ENCODE measurements around the gene MPG. TPM values are rescaled to one million over a fixed set of nuclear protein-coding genes. Genes with fewer than 3 reads are reported as not detected.

Gene MPG
- total and polyA plus RNA-seq, 2 of the 8 experiments (the other 6 are each of a cell fraction or from before 2014, with no cell fraction given): 37.6 to 83.7 TPM

DNA sequence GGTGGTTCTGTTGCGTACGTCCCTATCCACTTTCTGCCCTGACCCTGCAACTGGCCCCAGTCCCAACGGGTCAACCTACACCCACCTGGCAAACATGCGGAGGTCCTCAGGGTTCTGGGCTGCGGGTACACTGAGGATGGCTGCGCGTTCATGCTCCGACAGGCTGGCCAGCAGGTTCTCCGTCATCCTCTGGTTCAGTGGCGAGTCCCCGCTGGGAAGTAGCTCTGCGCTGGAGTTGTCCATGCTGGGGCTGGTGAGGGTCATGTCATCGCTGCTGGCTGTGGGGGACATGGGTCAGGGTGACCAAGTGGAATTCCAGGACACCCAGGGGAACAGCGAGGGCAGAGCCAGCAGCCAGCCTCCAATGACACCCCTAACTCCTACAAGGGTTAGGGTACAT lies 10.6 kb downstream of the MPG start:
- H3K23ac ChIP-seq (ENCODE audit: insufficient read length): no peak overlapping the region
- H3K9me3 ChIP-seq (ENCODE audit: insufficient read depth in 2 of 2, low read depth in 1 of 2, low read length in 1 of 2): no peaks in the 10 kb centered on the region
- no peak overlapping the region for H3K56ac ChIP-seq (replicated peaks; ENCODE audit: insufficient read length, low read depth, low read length)
- ChIA-PET CTCF (ENCODE audit: partially characterized antibody) (interaction anchor here (1.3 to 25.7 kb wide), 3 partner anchors 7 to 92 kb away, joined by 3 to 856 read pairs (median 83); partner anchors contain the start of gene RHBDF1), POLR2A (ENCODE audit: partially characterized antibody) (interaction anchor here (1.7 to 12.4 kb wide), 3 partner anchors 10 to 21 kb away, joined by 6 to 153 read pairs (median 10); partner anchors contain the start of gene RHBDF1)
- H3K14ac ChIP-seq (ENCODE audit: insufficient read length): no peak overlapping the region
- no peaks in the 10 kb centered on the region for H3K27me3 ChIP-seq (replicated peaks in 1 of 4; ENCODE audit: control insufficient read depth in 3 of 4, extremely low read depth in 1 of 4, insufficient read depth in 3 of 4, low read length in 3 of 4)
- no peak overlapping the region for H3K4me2 ChIP-seq (ENCODE audit: insufficient read depth in 1 of 2, low read depth in 2 of 2, low read length in 2 of 2)
- H3K79me1 ChIP-seq (ENCODE audit: low read depth, low read length): no peaks in the 10 kb centered on the region
- H3K36me3 ChIP-seq (ENCODE audit: control insufficient read depth in 2 of 4, insufficient read depth in 4 of 4, low read length in 3 of 4): peaks cover 7 to 13% (median 11%) of the 10 kb centered on the region in 4 experiments; a peak in 7 of 8 replicates
- peaks cover 7 to 15% of the 10 kb centered on the region in 2 experiments for H4K20me1 ChIP-seq (replicated peaks in 1 of 2; ENCODE audit: control insufficient read depth in 1 of 2, insufficient read depth in 2 of 2, low read length in 2 of 2)
- H4K91ac ChIP-seq (replicated peaks; ENCODE audit: insufficient read length, low read length): no peak overlapping the region
- WGBS, 2 experiments (ENCODE audit: extremely low coverage in 1 of 2, insufficient coverage in 1 of 2, insufficient read length in 1 of 2, insufficient replicate concordance in 2 of 2, low coverage in 1 of 2, low lambda C conversion rate in 2 of 2, missing lambda C conversion rate in 1 of 2): 95% methylated on average over 10 of the region's 14 CpGs; no CpG with 5 or more reads in 1 of the 2 experiments
- no peak overlapping the region for H3K4me3 ChIP-seq (ENCODE audit: extremely low read depth in 1 of 4, insufficient read depth in 2 of 4, low read depth in 3 of 4, low read length in 4 of 4)
- H3K23me2 ChIP-seq (ENCODE audit: low read depth, low read length): no peaks in the 10 kb centered on the region
- H2BK12ac ChIP-seq (ENCODE audit: low read depth, low read length): no peak overlapping the region
- H4K8ac ChIP-seq (ENCODE audit: extremely low read depth, insufficient read depth, low read length): no peak overlapping the region
- no peak overlapping the region for H2AK5ac ChIP-seq (ENCODE audit: low read depth, low read length)
- H3K79me2 ChIP-seq (ENCODE audit: control insufficient read depth in 1 of 2, insufficient read depth in 2 of 2, low read length in 2 of 2): no peaks in the 10 kb centered on the region
- no peak overlapping the region for H3K18ac ChIP-seq (ENCODE audit: extremely low read depth, low read length)
- no peak overlapping the region for H3K27ac ChIP-seq (ENCODE audit: low read depth, low read length)
- FAIRE-seq (no peak), DNase-seq (ENCODE audit: low read depth in 1 of 2, low spot score in 2 of 2) (no peak)
- H3K4ac ChIP-seq (replicated peaks; ENCODE audit: insufficient read length, low read depth, low read length): no peak overlapping the region
- H2BK120ac ChIP-seq (replicated peaks; ENCODE audit: low read depth, low read length): no peak overlapping the region
- no peak overlapping the region for H2BK5ac ChIP-seq (ENCODE audit: low read depth, low read length)
- no peak overlapping the region for H2AFZ ChIP-seq (ENCODE audit: low read length)
- H4K5ac ChIP-seq (ENCODE audit: insufficient read length, low read depth, low read length): no peak overlapping the region
- no peak overlapping the region for H2BK15ac ChIP-seq (ENCODE audit: low read length)
- no peaks in the 10 kb centered on the region; a peak in 2 of 7 replicates for H3K4me1 ChIP-seq (replicated peaks in 1 of 4; ENCODE audit: control insufficient read depth in 3 of 4, insufficient read depth in 4 of 4, low read length in 3 of 4)
- H2BK20ac ChIP-seq (ENCODE audit: low read length): no peak overlapping the region
- H3K9ac ChIP-seq (replicated peaks in 1 of 4; ENCODE audit: extremely low read depth in 1 of 4, low read depth in 3 of 4, low read length in 3 of 4): no peak overlapping the region
- TF ChIP-seq, protein P1, sequence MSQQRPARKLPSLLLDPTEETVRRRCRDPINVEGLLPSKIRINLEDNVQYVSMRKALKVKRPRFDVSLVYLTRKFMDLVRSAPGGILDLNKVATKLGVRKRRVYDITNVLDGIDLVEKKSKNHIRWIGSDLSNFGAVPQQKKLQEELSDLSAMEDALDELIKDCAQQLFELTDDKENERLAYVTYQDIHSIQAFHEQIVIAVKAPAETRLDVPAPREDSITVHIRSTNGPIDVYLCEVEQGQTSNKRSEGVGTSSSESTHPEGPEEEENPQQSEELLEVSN (IDR thresholded peaks at IDR 0.05): no peak
- TF ChIP-seq, protein P2, sequence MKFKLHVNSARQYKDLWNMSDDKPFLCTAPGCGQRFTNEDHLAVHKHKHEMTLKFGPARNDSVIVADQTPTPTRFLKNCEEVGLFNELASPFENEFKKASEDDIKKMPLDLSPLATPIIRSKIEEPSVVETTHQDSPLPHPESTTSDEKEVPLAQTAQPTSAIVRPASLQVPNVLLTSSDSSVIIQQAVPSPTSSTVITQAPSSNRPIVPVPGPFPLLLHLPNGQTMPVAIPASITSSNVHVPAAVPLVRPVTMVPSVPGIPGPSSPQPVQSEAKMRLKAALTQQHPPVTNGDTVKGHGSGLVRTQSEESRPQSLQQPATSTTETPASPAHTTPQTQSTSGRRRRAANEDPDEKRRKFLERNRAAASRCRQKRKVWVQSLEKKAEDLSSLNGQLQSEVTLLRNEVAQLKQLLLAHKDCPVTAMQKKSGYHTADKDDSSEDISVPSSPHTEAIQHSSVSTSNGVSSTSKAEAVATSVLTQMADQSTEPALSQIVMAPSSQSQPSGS (IDR thresholded peaks at IDR 0.05; ENCODE audit: low read length): no peak
- TF ChIP-seq EGR1 (IDR thresholded peaks at IDR 0.05; ENCODE audit: borderline replicate concordance, low read depth, low read length) (no peak), YY1 (IDR thresholded peaks at IDR 0.05; ENCODE audit: low read depth, low read length) (no peak), JUN (IDR thresholded peaks at IDR 0.05; ENCODE audit: low read depth, low read length) (no peak), CEBPB (IDR thresholded peaks at IDR 0.05; ENCODE audit: low read depth, low read length) (no peak), KDM5A (IDR thresholded peaks at IDR 0.05; ENCODE audit: low read length) (no peak), ASH2L (IDR thresholded peaks at IDR 0.05; ENCODE audit: low read length) (no peak), CHD1 (IDR thresholded peaks at IDR 0.05; ENCODE audit: low read depth, low read length) (no peak), SIX5 (IDR thresholded peaks at IDR 0.05; ENCODE audit: low read depth, low read length) (no peak), TEAD4 (IDR thresholded peaks at IDR 0.05; ENCODE audit: low read depth, low read length) (no peak)

All from H1 (cell line).